Osteocyte (in vitro differentiated cells): ENCODE measurements around the gene EXD3. TPM values are rescaled to one million over a fixed set of nuclear protein-coding genes. Genes with fewer than 3 reads are reported as not detected.

ENCODE experiments used
- DNase-seq: peaks from one replicate; pipeline ENCODE4 v3.0.0; 2021; ENCODE audit warnings: mixed read lengths; ENCODE audit not compliant: unreplicated experiment; ENCODE audit errors: extremely low spot score
- H3K27ac Mint-ChIP-seq: one replicate; pipeline ENCODE4 v1.8.0; 2021; ENCODE audit warnings: mild to moderate bottlenecking, mixed read lengths; ENCODE audit not compliant: unreplicated experiment
- H3K27me3 Mint-ChIP-seq: one replicate; pipeline ENCODE4 v1.8.0; 2021; ENCODE audit warnings: mixed read lengths; ENCODE audit not compliant: unreplicated experiment
- H3K36me3 Mint-ChIP-seq: one replicate; pipeline ENCODE4 v1.8.0; 2021; ENCODE audit warnings: mixed read lengths; ENCODE audit not compliant: unreplicated experiment
- H3K4me1 Mint-ChIP-seq: one replicate; pipeline ENCODE4 v1.8.0; 2021; ENCODE audit warnings: mixed read lengths; ENCODE audit not compliant: unreplicated experiment
- H3K4me3 Mint-ChIP-seq: one replicate; pipeline ENCODE4 v1.8.0; 2021; ENCODE audit warnings: mild to moderate bottlenecking, moderate library complexity, mixed read lengths; ENCODE audit not compliant: unreplicated experiment
- H3K9me3 Mint-ChIP-seq: one replicate; pipeline ENCODE4 v1.8.0; 2021; ENCODE audit warnings: mixed read lengths; ENCODE audit not compliant: unreplicated experiment
- total RNA-seq: library from RNA; stranded (reverse); gene quantifications from 2 replicates; pipeline ENCODE4 v1.2.1, GENCODE V29; 2021
- TF ChIP-seq, protein P1 (sequence below): fragments of 200-600 bp; sonication (generic); IDR thresholded peaks from 2 replicates; pipeline ENCODE4 v1.5.0; 2021; ENCODE audit warnings: antibody characterized with exemption, mild to moderate bottlenecking, moderate library complexity

EXD3 gene
- total RNA-seq, 1 donor from 2014 or later, result 21.5 TPM

DNA sequence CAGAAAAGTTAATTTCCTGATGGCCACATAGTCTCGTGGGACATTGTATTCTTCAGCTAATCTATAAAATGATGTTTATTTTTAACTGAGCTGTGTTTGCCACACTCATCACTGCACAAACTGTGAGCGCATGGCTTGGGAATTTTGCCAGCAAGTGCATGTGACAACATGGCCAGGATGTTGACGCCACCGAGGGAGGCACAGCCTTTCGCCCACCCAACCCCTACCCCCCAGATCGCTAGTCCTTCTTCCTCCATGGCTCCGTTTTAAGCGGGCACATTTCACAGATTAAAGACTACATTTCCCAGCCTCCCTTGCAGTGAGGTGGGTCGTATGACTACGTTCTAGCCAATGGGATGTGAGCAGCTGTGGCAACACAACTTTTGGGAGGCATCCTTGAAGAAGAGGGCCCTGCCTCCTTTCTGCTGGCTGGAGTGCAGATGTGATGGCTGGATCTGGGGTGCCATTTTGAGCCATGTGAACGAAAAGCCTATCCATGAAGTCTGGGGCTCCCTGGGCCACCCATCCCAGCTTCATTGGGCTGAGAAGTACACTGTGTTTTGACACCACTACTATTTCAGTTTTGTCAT is 128.8 kb downstream of the EXD3 start:
- TF ChIP-seq, protein P1, sequence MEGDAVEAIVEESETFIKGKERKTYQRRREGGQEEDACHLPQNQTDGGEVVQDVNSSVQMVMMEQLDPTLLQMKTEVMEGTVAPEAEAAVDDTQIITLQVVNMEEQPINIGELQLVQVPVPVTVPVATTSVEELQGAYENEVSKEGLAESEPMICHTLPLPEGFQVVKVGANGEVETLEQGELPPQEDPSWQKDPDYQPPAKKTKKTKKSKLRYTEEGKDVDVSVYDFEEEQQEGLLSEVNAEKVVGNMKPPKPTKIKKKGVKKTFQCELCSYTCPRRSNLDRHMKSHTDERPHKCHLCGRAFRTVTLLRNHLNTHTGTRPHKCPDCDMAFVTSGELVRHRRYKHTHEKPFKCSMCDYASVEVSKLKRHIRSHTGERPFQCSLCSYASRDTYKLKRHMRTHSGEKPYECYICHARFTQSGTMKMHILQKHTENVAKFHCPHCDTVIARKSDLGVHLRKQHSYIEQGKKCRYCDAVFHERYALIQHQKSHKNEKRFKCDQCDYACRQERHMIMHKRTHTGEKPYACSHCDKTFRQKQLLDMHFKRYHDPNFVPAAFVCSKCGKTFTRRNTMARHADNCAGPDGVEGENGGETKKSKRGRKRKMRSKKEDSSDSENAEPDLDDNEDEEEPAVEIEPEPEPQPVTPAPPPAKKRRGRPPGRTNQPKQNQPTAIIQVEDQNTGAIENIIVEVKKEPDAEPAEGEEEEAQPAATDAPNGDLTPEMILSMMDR, result no peak
- no peaks in the 10 kb centered on the region for H3K9me3 Mint-ChIP-seq
- no peak overlapping the region for H3K27ac Mint-ChIP-seq
- peaks cover 7% of the 10 kb centered on the region for H3K4me1 Mint-ChIP-seq
- H3K27me3 Mint-ChIP-seq, result peaks cover 6% of the 10 kb centered on the region
- DNase-seq, result no peak
- no peaks in the 10 kb centered on the region for H3K36me3 Mint-ChIP-seq
- peak overlapping the region; percentile 10 for H3K4me3 Mint-ChIP-seq

DNA sequence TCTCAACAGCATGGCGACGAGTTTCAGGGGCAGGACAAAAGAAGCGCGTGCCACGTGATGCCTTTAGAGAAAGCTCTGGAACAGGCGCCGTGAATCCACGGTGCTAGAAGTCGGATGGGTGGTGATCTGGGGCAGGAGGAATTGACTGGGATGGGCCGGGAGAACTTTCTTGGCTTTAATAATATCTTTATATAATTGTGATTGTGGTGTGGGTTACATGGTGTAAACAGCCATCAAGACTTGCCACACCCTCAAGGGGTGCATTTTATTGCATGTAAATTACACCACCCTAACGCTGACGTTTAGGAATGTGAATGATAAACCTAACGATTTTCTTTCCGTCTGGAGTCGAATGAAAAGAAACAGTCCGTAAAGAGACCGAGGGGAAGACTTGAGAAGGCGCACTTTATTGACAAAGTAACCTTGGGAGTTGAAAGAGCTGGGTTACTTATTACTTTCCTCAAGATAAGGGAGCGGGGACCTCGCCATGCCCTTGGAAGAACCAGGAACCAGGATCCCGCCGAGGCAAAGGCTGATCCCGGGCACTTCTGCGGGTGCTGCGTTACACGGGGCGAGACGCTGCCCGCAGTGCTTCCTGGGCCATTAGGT is 129.4 kb downstream of the EXD3 start:
- Mint-ChIP-seq H3K27ac (no peak overlapping the region), H3K4me3 (no peak overlapping the region), H3K9me3 (no peaks in the 10 kb centered on the region), H3K4me1 (peaks cover 7% of the 10 kb centered on the region), H3K36me3 (no peaks in the 10 kb centered on the region), H3K27me3 (peaks cover 6% of the 10 kb centered on the region)
- no peak for DNase-seq
- TF ChIP-seq, protein P1, result no peak

DNA sequence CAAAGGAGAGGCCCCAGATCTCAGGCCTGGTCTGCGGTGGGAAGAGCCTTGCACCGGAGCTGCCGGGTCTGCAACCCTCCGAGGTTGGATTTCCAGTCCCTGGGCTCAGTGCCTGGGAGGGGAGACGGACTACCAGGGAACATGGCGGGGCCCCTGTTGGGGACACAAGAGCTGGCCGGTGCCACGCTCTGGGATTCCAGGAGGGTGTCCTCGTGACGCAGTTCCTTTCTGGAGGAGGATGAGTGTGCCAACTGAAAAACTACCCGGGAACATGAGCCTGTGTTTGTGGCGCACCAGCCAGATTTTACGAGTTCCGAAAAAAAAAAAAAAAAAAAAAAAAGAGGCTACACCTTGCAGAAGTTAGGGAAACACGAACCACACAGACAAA is 129.9 kb downstream of the EXD3 start:
- TF ChIP-seq, protein P1, result no peak
- H3K27ac Mint-ChIP-seq, result no peak overlapping the region

DNA sequence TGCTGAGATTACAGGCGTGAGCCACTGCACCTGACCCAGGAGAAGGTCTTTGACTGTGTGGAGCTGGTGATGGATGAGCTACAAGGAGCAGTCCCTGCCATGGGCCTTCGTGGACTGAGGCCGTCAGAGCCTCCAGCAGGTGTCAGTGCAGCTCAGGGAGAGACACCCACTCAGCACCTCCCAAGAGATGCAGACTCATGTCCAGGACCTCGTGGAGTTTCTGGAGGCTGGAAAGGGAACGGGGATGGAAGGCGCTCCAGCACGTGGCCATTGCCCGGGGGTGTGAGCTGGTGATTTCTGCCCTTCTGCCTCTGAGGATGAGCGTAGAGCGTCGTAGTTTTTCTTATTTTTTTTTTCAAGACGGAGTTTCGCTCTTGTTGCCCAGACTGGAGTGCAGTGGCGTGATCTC is 136.0 kb downstream of the EXD3 start:
- H3K27me3 Mint-ChIP-seq, result peaks cover 2% of the 10 kb centered on the region
- peaks cover 2% of the 10 kb centered on the region for H3K4me1 Mint-ChIP-seq
- no peaks in the 10 kb centered on the region for H3K36me3 Mint-ChIP-seq
- no peak for DNase-seq
- H3K4me3 Mint-ChIP-seq, result no peak overlapping the region
- no peaks in the 10 kb centered on the region for H3K9me3 Mint-ChIP-seq
- peak overlapping the region; percentile 45 for H3K27ac Mint-ChIP-seq
- TF ChIP-seq, protein P1, result peak; percentile 60

More for the DNA sequence above, 129.9 kb downstream of the EXD3 start:
- DNase-seq, result no peak
- Mint-ChIP-seq H3K4me1 (peaks cover 7% of the 10 kb centered on the region), H3K36me3 (no peaks in the 10 kb centered on the region), H3K4me3 (no peak overlapping the region), H3K27me3 (peaks cover 6% of the 10 kb centered on the region), H3K9me3 (no peaks in the 10 kb centered on the region)

GRCh38 chr9:137281345-137282116 is 141.4 kb downstream of the EXD3 start:
- no peaks in the 10 kb centered on the region for H3K36me3 Mint-ChIP-seq
- H3K4me3 Mint-ChIP-seq, result no peak overlapping the region

More at GRCh38 chr9:137281345-137282116, 141.4 kb downstream of the EXD3 start:
- Mint-ChIP-seq H3K4me1 (peaks cover 11% of the 10 kb centered on the region), H3K27ac (no peak overlapping the region), H3K9me3 (no peaks in the 10 kb centered on the region), H3K27me3 (no peaks in the 10 kb centered on the region)
- TF ChIP-seq, protein P1, result no peak
- DNase-seq, result no peak
